DND-41 (cell line): ENCODE data around the gene SIGLEC7.
A peak's percentile ranks its signal among the peaks of the same experiment; 100 is the strongest.

Experiments
- ATAC-seq: fragments of 200-7000 bp; cut with Tn5 transposase; 3 replicates; pipeline ENCODE4 v1.9.1; 2021; ENCODE audit warnings: low read depth; ENCODE audit not compliant: insufficient read depth
- DNase-seq: peaks from one replicate; pipeline ENCODE4 v3.0.0-alpha.2; 2020
- H2AFZ ChIP-seq: 2 replicates; pipeline ENCODE4 v1.6.0; 2012; ENCODE audit warnings: low read depth, low read length
- H3K27ac ChIP-seq: 2 replicates; pipeline ENCODE4 v1.5.1; 2012; ENCODE audit warnings: low read length, inconsistent platforms
- H3K27me3 ChIP-seq: fragments of 200-600 bp; sonication (generic); 2 replicates; pipeline ENCODE4 v1.6.0; 2012; ENCODE audit warnings: low read length, mild to moderate bottlenecking, inconsistent platforms; ENCODE audit not compliant: insufficient read depth, poor library complexity
- H3K36me3 ChIP-seq: 2 replicates; pipeline ENCODE4 v1.5.1; 2012; ENCODE audit warnings: low read length, inconsistent platforms; ENCODE audit not compliant: insufficient read depth
- H3K4me1 ChIP-seq: 2 replicates; pipeline ENCODE4 v1.5.1; 2012; ENCODE audit warnings: mild to moderate bottlenecking, low read length; ENCODE audit not compliant: insufficient read depth
- H3K4me2 ChIP-seq: 2 replicates; pipeline ENCODE4 v1.6.0; 2012; ENCODE audit warnings: mild to moderate bottlenecking, moderate library complexity, low read length, inconsistent platforms; ENCODE audit not compliant: insufficient read depth
- H3K4me3 ChIP-seq, 2 experiments: fragments of 200-600 bp in 1 of 2; shearing (Covaris generic) in 1 of 2; 2 replicates each; pipeline ENCODE4 v1.5.1; 2012 to 2016; ENCODE audit warnings: inconsistent platforms in 2 of 2, low read length in 2 of 2, mild to moderate bottlenecking in 2 of 2, low read depth in 1 of 2, moderate library complexity in 1 of 2
- H3K79me2 ChIP-seq: 2 replicates; pipeline ENCODE4 v1.6.0; 2012; ENCODE audit warnings: low read length, inconsistent platforms; ENCODE audit not compliant: insufficient read depth
- H3K9ac ChIP-seq: 2 replicates; pipeline ENCODE4 v1.6.0; 2012; ENCODE audit warnings: low read depth, mild to moderate bottlenecking, inconsistent platforms, low read length, moderate library complexity
- H3K9me3 ChIP-seq: 2 replicates; pipeline ENCODE4 v1.5.1; 2012; ENCODE audit warnings: low read length, moderate library complexity, mild to moderate bottlenecking, inconsistent platforms; ENCODE audit not compliant: insufficient read depth, severe bottlenecking
- H4K20me1 ChIP-seq: 2 replicates; pipeline ENCODE4 v1.6.0; 2012; ENCODE audit warnings: low read length; ENCODE audit not compliant: insufficient read depth
- CTCF ChIP-seq: IDR thresholded peaks from 2 replicates; pipeline ENCODE4 v1.5.1; 2012; ENCODE audit warnings: borderline replicate concordance, low read length, moderate library complexity, mild to moderate bottlenecking; ENCODE audit not compliant: poor library complexity, severe bottlenecking; ENCODE audit errors: extremely low read depth
- EZH2 ChIP-seq: IDR thresholded peaks from 3 replicates; pipeline ENCODE4 v1.6.1; 2012; ENCODE audit warnings: borderline replicate concordance, low read depth, mild to moderate bottlenecking, moderate library complexity, low read length, inconsistent platforms; ENCODE audit not compliant: severe bottlenecking

Gene SIGLEC7

GRCh38 chr19:51107406-51108065 is 34.6 kb upstream of the SIGLEC7 start:
- H3K4me1 ChIP-seq, result peaks cover 31% of the 10 kb centered on the region
- peak overlapping the region; percentile 86 for H3K4me2 ChIP-seq
- peaks cover 43% of the 10 kb centered on the region for H3K79me2 ChIP-seq
- DNase-seq (no peak), ATAC-seq (peak; percentile 10; the same call in 2 of the 3 replicates)
- H3K4me3 ChIP-seq, result peak overlapping the region; percentile 47 to 80; a peak in 3 of 4 replicates
- H3K27me3 ChIP-seq, result peaks cover 3% of the 10 kb centered on the region
- peaks cover 33% of the 10 kb centered on the region for H3K36me3 ChIP-seq
- H3K9ac ChIP-seq, result peak overlapping the region; percentile 62
- peak overlapping the region; percentile 63 for H3K27ac ChIP-seq
- TF ChIP-seq EZH2 (no peak), CTCF (no peak)
- H4K20me1 ChIP-seq, result peaks cover 21% of the 10 kb centered on the region
- H3K9me3 ChIP-seq, result no peaks in the 10 kb centered on the region
- peak overlapping the region; percentile 73 for H2AFZ ChIP-seq

DNA sequence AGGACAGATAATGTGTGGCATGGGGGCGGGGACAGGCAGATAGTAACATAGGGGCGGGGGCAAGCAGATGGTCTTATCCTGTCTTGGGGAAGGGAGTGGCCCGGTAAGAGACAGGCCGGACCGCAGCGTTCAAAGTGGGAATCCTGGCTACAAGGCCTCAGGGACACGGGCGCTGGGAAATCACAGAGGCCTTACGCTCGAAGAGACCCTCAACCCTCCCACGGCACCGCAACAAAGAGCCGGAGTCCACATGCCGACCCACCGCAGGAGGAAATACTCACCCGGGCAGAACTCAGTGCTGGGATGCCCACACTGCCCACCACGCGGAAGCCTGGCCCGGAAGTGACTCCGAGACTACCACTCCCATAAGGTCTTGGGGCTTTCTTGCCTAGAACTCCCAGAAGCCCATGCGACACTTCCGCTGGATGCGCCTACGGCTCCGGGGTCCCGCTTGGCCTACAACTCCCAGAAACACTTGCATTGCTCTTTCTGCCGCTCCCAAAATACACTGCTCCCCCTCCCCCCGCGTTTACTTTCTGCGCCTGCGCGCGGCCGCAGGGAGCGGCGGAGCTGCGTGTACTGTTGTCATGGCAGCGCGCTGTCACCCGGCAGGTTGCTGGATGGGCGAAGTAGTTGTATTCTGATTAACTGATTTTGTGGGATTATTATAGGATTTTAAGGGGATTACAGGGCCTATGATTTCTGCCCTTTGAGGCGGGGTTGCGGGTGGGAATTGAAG is 33.9 kb upstream of the SIGLEC7 start, which contains the start of gene CTU1:
TSS of gene CTU1 (minus strand) at position 344 of the 739 bp plus-strand sequence. CDS start 3,840 bp downstream, outside the sequence.
- ATAC-seq (peak; percentile 98), DNase-seq (peak; percentile 99)
- H3K4me3 ChIP-seq, result peak within 1 kb of the TSS; percentile 47 to 80; a peak in 3 of 4 replicates
- peaks cover 38% of the 10 kb centered on the region for H3K79me2 ChIP-seq
- peaks cover 31% of the 10 kb centered on the region for H3K4me1 ChIP-seq
- peak within 1 kb of the TSS; percentile 62 for H3K9ac ChIP-seq
- peaks cover 26% of the 10 kb centered on the region for H3K36me3 ChIP-seq
- H3K4me2 ChIP-seq, result peak within 1 kb of the TSS; percentile 86
- peak within 1 kb of the TSS; percentile 83 for H2AFZ ChIP-seq
- no peaks in the 10 kb centered on the region for H3K9me3 ChIP-seq
- peaks cover 21% of the 10 kb centered on the region for H4K20me1 ChIP-seq
- peak within 1 kb of the TSS; percentile 63 for H3K27ac ChIP-seq
- H3K27me3 ChIP-seq, result peaks cover 5% of the 10 kb centered on the region
- TF ChIP-seq EZH2 (no peak), CTCF (no peak)

DNA sequence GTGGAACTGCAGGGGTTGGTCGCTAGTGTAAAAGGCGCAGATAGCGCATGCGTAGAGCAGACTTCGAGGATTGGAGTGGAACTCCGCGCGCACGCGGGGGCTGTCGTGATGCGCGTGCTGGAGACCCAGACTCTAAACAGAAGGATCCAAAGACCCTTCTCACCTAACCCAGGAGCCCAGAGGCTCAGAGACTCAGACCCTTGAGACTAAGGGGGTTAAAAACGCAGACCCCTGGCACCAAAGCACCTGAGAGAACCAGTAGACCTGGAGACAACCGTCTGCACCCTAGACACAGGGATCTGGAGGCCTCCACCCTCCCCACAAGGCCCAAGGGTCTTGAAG is 33.3 kb upstream of the SIGLEC7 start:
- peak overlapping the region; percentile 15; the same call in 1 of the 2 replicates for H3K27ac ChIP-seq
- H3K36me3 ChIP-seq, result peaks cover 21% of the 10 kb centered on the region
- TF ChIP-seq EZH2, result no peak
- TF ChIP-seq CTCF, result no peak
- H3K4me2 ChIP-seq, result peak overlapping the region; percentile 83
- peaks cover 5% of the 10 kb centered on the region for H3K27me3 ChIP-seq
- H3K79me2 ChIP-seq, result peaks cover 38% of the 10 kb centered on the region
- H3K9ac ChIP-seq, result peak overlapping the region; percentile 42
- peaks cover 21% of the 10 kb centered on the region for H4K20me1 ChIP-seq
- H3K4me1 ChIP-seq, result peaks cover 31% of the 10 kb centered on the region
- no peak for DNase-seq
- no peaks in the 10 kb centered on the region for H3K9me3 ChIP-seq
- peak overlapping the region; percentile 47 to 80; a peak in 3 of 4 replicates for H3K4me3 ChIP-seq
- ATAC-seq, result peak; percentile 21
- peak overlapping the region; percentile 83 for H2AFZ ChIP-seq
